ENCODE measurements around the gene PPIA.
A peak's percentile ranks its signal among the peaks of the same experiment; 100 is the strongest.
"Not testable (repeated sequence)": the region's sequence is repeated elsewhere in the genome, so short reads cannot be mapped to it uniquely, and the experiment has no call there.

PPIA gene

DNA sequence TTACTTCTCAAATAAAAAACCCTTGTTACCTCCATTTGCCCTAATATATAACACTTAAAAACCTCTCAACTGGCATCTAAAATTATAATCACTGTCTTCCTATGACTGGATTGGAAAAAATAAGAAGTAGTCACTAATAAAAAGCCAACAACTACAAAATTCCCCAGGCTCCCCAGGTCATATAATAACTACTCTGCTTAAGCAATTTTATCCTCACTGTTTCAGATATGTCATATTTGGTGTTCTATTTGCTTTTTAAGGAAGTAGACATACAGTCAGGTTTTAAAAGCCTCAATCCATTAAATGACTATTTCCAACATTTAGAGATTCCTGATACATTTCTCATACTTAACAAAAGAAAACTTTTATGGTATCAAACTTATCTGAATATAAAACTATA is 49.0 kb downstream of the PPIA start:
- TF ChIP-seq ZFP3 (CRISPR knock-in tag; IDR thresholded peaks at IDR 0.05) (no peak), CSDC2 (CRISPR knock-in tag; IDR thresholded peaks at IDR 0.05) (no peak), BACH2 (CRISPR knock-in tag; IDR thresholded peaks at IDR 0.05; ENCODE audit: borderline replicate concordance) (no peak), TCF4 (CRISPR knock-in tag; IDR thresholded peaks at IDR 0.05; ENCODE audit: borderline replicate concordance) (no peak)
- ATAC-seq = no peak

- ATAC-seq = not testable (repeated sequence)
Observed at GRCh38 chr7:44846390-44846789, 49.9 kb downstream of the PPIA start.

- ATAC-seq = no peak
- TF ChIP-seq RARB (CRISPR knock-in tag; IDR thresholded peaks at IDR 0.05) (no peak), ISL1 (CRISPR knock-in tag; IDR thresholded peaks at IDR 0.05) (no peak), SNAI2 (CRISPR knock-in tag; IDR thresholded peaks at IDR 0.05) (no peak), ZC3H10 (CRISPR knock-in tag; IDR thresholded peaks at IDR 0.05) (no peak), PPARA (CRISPR knock-in tag; IDR thresholded peaks at IDR 0.05; ENCODE audit: borderline replicate concordance) (no peak), CSRNP3 (CRISPR knock-in tag; IDR thresholded peaks at IDR 0.05) (no peak), ZNF70 (CRISPR knock-in tag; IDR thresholded peaks at IDR 0.05) (no peak), ZNF565 (CRISPR knock-in tag; conservative IDR thresholded peaks at IDR 0.05; ENCODE audit: low read depth) (no peak), TOX (CRISPR knock-in tag; IDR thresholded peaks at IDR 0.05; ENCODE audit: borderline replicate concordance) (no peak), ZFP3 (CRISPR knock-in tag; IDR thresholded peaks at IDR 0.05) (no peak), TCF4 (CRISPR knock-in tag; IDR thresholded peaks at IDR 0.05; ENCODE audit: borderline replicate concordance) (no peak), CSDC2 (CRISPR knock-in tag; IDR thresholded peaks at IDR 0.05) (no peak)
- TF ChIP-seq, protein P1, sequence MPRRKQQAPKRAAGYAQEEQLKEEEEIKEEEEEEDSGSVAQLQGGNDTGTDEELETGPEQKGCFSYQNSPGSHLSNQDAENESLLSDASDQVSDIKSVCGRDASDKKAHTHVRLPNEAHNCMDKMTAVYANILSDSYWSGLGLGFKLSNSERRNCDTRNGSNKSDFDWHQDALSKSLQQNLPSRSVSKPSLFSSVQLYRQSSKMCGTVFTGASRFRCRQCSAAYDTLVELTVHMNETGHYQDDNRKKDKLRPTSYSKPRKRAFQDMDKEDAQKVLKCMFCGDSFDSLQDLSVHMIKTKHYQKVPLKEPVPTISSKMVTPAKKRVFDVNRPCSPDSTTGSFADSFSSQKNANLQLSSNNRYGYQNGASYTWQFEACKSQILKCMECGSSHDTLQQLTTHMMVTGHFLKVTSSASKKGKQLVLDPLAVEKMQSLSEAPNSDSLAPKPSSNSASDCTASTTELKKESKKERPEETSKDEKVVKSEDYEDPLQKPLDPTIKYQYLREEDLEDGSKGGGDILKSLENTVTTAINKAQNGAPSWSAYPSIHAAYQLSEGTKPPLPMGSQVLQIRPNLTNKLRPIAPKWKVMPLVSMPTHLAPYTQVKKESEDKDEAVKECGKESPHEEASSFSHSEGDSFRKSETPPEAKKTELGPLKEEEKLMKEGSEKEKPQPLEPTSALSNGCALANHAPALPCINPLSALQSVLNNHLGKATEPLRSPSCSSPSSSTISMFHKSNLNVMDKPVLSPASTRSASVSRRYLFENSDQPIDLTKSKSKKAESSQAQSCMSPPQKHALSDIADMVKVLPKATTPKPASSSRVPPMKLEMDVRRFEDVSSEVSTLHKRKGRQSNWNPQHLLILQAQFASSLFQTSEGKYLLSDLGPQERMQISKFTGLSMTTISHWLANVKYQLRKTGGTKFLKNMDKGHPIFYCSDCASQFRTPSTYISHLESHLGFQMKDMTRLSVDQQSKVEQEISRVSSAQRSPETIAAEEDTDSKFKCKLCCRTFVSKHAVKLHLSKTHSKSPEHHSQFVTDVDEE (CRISPR knock-in tag; IDR thresholded peaks at IDR 0.05) = no peak
- TF ChIP-seq, protein P2, sequence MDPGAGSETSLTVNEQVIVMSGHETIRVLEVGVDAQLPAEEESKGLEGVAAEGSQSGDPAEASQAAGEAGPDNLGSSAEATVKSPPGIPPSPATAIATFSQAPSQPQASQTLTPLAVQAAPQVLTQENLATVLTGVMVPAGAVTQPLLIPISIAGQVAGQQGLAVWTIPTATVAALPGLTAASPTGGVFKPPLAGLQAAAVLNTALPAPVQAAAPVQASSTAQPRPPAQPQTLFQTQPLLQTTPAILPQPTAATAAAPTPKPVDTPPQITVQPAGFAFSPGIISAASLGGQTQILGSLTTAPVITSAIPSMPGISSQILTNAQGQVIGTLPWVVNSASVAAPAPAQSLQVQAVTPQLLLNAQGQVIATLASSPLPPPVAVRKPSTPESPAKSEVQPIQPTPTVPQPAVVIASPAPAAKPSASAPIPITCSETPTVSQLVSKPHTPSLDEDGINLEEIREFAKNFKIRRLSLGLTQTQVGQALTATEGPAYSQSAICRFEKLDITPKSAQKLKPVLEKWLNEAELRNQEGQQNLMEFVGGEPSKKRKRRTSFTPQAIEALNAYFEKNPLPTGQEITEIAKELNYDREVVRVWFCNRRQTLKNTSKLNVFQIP (CRISPR knock-in tag; IDR thresholded peaks at IDR 0.05; ENCODE audit: borderline replicate concordance, low read depth) = no peak
Observed at GRCh38 chr7:44846816-44847508, 50.5 kb downstream of the PPIA start.

DNA sequence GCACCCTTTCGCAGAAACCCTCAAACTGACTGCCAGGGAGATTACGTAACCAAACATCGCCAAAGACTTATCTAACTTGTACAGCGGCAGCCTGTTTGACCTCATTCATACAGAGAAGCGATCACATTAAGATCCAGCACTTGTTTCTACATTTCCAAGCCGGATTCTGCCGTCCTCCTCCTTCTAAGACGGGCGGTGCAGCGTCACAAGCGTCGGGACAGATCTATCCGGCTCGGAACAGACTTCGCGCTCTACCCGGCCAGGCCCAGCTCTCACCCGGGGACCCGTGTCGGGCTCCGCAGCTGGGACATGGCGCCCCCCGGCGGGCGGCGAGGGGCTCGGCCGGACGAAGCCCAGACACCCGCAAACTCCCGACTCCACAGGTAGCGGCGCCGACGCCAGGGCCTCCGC is 51.0 kb downstream of the PPIA start:
- ATAC-seq = peak; percentile 73
- no peak for TF ChIP-seq SNAI2 (CRISPR knock-in tag; IDR thresholded peaks at IDR 0.05)
- no peak for TF ChIP-seq PATZ1 (CRISPR knock-in tag; IDR thresholded peaks at IDR 0.05; ENCODE audit: borderline replicate concordance)
- TF ChIP-seq ZNF8 (CRISPR knock-in tag; IDR thresholded peaks at IDR 0.05) = 0 out of 2 replicates have a peak, but pooled peaks have one; percentile 20
- TF ChIP-seq, protein P3, sequence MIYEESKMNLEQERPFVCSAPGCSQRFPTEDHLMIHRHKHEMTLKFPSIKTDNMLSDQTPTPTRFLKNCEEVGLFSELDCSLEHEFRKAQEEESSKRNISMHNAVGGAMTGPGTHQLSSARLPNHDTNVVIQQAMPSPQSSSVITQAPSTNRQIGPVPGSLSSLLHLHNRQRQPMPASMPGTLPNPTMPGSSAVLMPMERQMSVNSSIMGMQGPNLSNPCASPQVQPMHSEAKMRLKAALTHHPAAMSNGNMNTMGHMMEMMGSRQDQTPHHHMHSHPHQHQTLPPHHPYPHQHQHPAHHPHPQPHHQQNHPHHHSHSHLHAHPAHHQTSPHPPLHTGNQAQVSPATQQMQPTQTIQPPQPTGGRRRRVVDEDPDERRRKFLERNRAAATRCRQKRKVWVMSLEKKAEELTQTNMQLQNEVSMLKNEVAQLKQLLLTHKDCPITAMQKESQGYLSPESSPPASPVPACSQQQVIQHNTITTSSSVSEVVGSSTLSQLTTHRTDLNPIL (CRISPR knock-in tag; IDR thresholded peaks at IDR 0.05; ENCODE audit: low read depth) = no peak
- no peak for TF ChIP-seq ESRRG (CRISPR knock-in tag; IDR thresholded peaks at IDR 0.05)
- TF ChIP-seq TCF4 (CRISPR knock-in tag; IDR thresholded peaks at IDR 0.05; ENCODE audit: borderline replicate concordance) = no peak
- no peak for TF ChIP-seq CSRNP3 (CRISPR knock-in tag; IDR thresholded peaks at IDR 0.05)
- TF ChIP-seq RARB (CRISPR knock-in tag; IDR thresholded peaks at IDR 0.05) = no peak
- no peak for TF ChIP-seq ARNTL (CRISPR knock-in tag; IDR thresholded peaks at IDR 0.05; ENCODE audit: borderline replicate concordance, low read depth)
- no peak for TF ChIP-seq OSR1 (CRISPR knock-in tag; IDR thresholded peaks at IDR 0.05)
- TF ChIP-seq ZNF565 (CRISPR knock-in tag; conservative IDR thresholded peaks at IDR 0.05; ENCODE audit: low read depth) = no peak
- TF ChIP-seq, protein P1 (CRISPR knock-in tag; IDR thresholded peaks at IDR 0.05) = no peak; the same call in 1 of the 2 replicates
- TF ChIP-seq CSDC2 (CRISPR knock-in tag; IDR thresholded peaks at IDR 0.05) = peak; percentile 74; the same call in 1 of the 2 replicates
- TF ChIP-seq BACH2 (CRISPR knock-in tag; IDR thresholded peaks at IDR 0.05; ENCODE audit: borderline replicate concordance) = no peak
